Chondrocyte (in vitro differentiated cells): ENCODE results near the gene ANHX. TPM values are rescaled to one million over a fixed set of nuclear protein-coding genes. Genes with fewer than 3 reads are reported as not detected.
A peak's percentile ranks its signal among the peaks of the same experiment; 100 is the strongest.

Experiments used
- DNase-seq: peaks from one replicate; pipeline ENCODE4 v3.0.0; 2021; ENCODE audit warnings: mixed read lengths, low spot score
- H3K27ac Mint-ChIP-seq: one replicate; pipeline ENCODE4 v1.8.0; 2021; ENCODE audit warnings: mild to moderate bottlenecking, moderate library complexity, mixed read lengths; ENCODE audit not compliant: unreplicated experiment
- H3K27me3 Mint-ChIP-seq: 2 replicates; pipeline ENCODE4 v1.8.0; 2021; ENCODE audit warnings: low read depth, mixed read lengths
- H3K36me3 Mint-ChIP-seq: 2 replicates; pipeline ENCODE4 v1.8.0; 2021; ENCODE audit warnings: low read depth, mixed read lengths
- H3K4me1 Mint-ChIP-seq: 2 replicates; pipeline ENCODE4 v1.8.0; 2021; ENCODE audit warnings: low read depth, mild to moderate bottlenecking, mixed read lengths
- H3K4me3 Mint-ChIP-seq: one replicate; pipeline ENCODE4 v1.8.0; 2021; ENCODE audit warnings: mild to moderate bottlenecking, moderate library complexity, mixed read lengths; ENCODE audit not compliant: unreplicated experiment
- H3K9me3 Mint-ChIP-seq: 2 replicates; pipeline ENCODE4 v1.8.0; 2021; ENCODE audit warnings: low read depth, mixed read lengths
- CTCF ChIP-seq: fragments of 200-600 bp; sonication (generic); IDR thresholded peaks from 2 replicates; pipeline ENCODE4 v1.5.0; 2021; ENCODE audit warnings: antibody characterized with exemption, mild to moderate bottlenecking, moderate library complexity
- total RNA-seq: library from RNA; stranded (reverse); gene quantifications from 3 replicates; pipeline ENCODE4 v1.2.1, GENCODE V29; 2021

ANHX gene
- total RNA-seq, 1 donor from 2014 or later: not detected

- Mint-ChIP-seq H3K9me3 (peaks cover 76% of the 10 kb centered on the region), H3K27me3 (no peaks in the 10 kb centered on the region), H3K4me3 (peak overlapping the region; percentile 28), H3K36me3 (peaks cover 73% of the 10 kb centered on the region), H3K27ac (peak overlapping the region; percentile 12), H3K4me1 (no peaks in the 10 kb centered on the region)
- no peak for DNase-seq
- TF ChIP-seq CTCF: no peak
Observed at GRCh38 chr12:133204264-133204603, 31.4 kb downstream of the ANHX start.

DNA sequence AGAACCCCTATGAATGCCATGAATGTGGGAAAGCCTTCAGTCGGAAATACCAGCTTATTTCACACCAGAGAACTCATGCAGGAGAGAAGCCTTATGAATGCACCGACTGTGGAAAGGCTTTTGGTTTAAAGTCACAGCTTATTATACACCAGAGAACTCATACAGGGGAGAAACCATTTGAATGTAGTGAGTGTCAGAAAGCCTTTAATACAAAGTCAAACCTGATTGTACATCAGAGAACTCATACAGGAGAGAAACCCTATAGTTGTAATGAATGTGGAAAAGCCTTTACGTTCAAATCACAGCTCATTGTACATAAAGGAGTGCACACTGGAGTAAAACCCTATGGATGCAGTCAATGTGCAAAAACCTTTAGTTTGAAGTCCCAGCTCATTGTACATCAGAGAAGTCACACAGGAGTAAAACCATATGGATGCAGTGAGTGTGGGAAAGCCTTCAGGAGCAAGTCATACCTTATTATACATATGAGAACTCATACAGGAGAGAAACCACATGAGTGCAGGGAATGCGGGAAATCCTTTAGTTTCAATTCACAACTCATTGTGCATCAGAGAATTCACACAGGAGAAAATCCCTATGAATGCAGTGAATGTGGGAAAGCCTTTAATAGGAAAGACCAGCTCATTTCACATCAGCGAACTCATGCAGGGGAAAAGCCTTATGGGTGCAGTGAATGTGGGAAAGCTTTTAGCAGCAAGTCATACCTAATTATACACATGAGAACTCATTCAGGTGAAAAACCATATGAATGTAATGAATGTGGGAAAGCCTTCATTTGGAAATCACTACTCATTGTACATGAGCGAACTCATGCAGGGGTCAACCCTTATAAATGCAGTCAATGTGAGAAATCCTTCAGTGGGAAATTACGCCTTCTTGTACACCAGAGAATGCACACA is 32.1 kb downstream of the ANHX start:
- H3K4me3 Mint-ChIP-seq: peak overlapping the region; percentile 28
- H3K36me3 Mint-ChIP-seq: peaks cover 75% of the 10 kb centered on the region
- H3K9me3 Mint-ChIP-seq: peaks cover 75% of the 10 kb centered on the region
- TF ChIP-seq CTCF: no peak
- H3K27ac Mint-ChIP-seq: peak overlapping the region; percentile 45
- DNase-seq: no peak
- no peaks in the 10 kb centered on the region for H3K27me3 Mint-ChIP-seq
- H3K4me1 Mint-ChIP-seq: no peaks in the 10 kb centered on the region

- H3K27ac Mint-ChIP-seq: peak overlapping the region; percentile 45
- peaks cover 69% of the 10 kb centered on the region for H3K9me3 Mint-ChIP-seq
- H3K4me1 Mint-ChIP-seq: no peaks in the 10 kb centered on the region
- H3K4me3 Mint-ChIP-seq: no peak overlapping the region
- peaks cover 71% of the 10 kb centered on the region for H3K36me3 Mint-ChIP-seq
- no peak for TF ChIP-seq CTCF
- no peaks in the 10 kb centered on the region for H3K27me3 Mint-ChIP-seq
- DNase-seq: no peak
Observed at GRCh38 chr12:133202493-133203343, 33.0 kb downstream of the ANHX start.

- H3K4me1 Mint-ChIP-seq: no peaks in the 10 kb centered on the region
- peaks cover 62% of the 10 kb centered on the region for H3K9me3 Mint-ChIP-seq
- peaks cover 67% of the 10 kb centered on the region for H3K36me3 Mint-ChIP-seq
- no peaks in the 10 kb centered on the region for H3K27me3 Mint-ChIP-seq
- H3K27ac Mint-ChIP-seq: no peak overlapping the region
- H3K4me3 Mint-ChIP-seq: no peak overlapping the region
- DNase-seq: no peak
- TF ChIP-seq CTCF: no peak
Observed at GRCh38 chr12:133201888-133202287, 33.8 kb downstream of the ANHX start.

DNA sequence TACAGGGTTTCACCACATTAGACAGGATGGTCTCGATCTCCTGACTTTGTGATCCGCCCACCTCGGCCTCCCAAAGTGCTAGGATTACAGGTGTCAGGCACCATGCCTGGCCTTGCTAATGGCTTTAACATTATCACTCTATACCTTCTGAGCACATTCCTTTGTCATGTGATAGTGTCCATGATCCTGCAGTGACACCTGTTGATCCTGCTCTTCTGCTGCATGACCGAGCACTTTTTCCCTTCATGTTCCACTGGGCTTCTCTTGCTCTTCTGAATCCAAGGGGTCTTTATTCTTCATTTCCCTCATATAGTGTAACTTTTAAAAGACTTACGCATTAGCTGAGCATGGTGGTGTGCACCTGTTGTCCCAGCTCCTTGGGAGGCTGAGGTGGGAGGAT is 42.8 kb downstream of the ANHX start:
- H3K9me3 Mint-ChIP-seq: peaks cover 69% of the 10 kb centered on the region
- no peaks in the 10 kb centered on the region for H3K27me3 Mint-ChIP-seq
- TF ChIP-seq CTCF: no peak
- no peak overlapping the region for H3K27ac Mint-ChIP-seq
- H3K4me1 Mint-ChIP-seq: no peaks in the 10 kb centered on the region
- peaks cover 82% of the 10 kb centered on the region for H3K36me3 Mint-ChIP-seq
- no peak for DNase-seq
- no peak overlapping the region for H3K4me3 Mint-ChIP-seq
